PC-9 (cell line): ENCODE data around the gene CAMTA1. TPM values are rescaled to one million over a fixed set of nuclear protein-coding genes. Genes with fewer than 3 reads are reported as not detected.

Source experiments
- BruUV-seq: library from RNA; stranded (reverse); fragments of 400-500 nt; replicated peaks from 2 replicates; lab custom pipeline; 2021; lab: Mats Ljungman, UMichigan
- CTCF ChIA-PET: fragments of 300-600 bp; sonication (Branson Sonifier 250); formaldehyde crosslinking; loops from one replicate; lab custom pipeline; 2022; ENCODE audit warnings: antibody characterized with exemption; lab: Charles Lee
- POLR2A ChIA-PET: fragments of 300-600 bp; sonication (Branson Sonifier 250); formaldehyde crosslinking; loops from one replicate; lab custom pipeline; 2022; ENCODE audit warnings: antibody characterized with exemption; ENCODE audit not compliant: unreplicated experiment; lab: Charles Lee
- DNase-seq, 2 experiments: peaks; one replicate each; pipeline versions ENCODE4 v3.0.0 to v3.0.0-alpha.2; 2015 to 2022; ENCODE audit warnings: mixed read lengths in 1 of 2
- H2AFZ ChIP-seq: fragments of 200-600 bp; sonication (generic); 2 replicates; pipeline ENCODE4 v1.8.1; 2017; ENCODE audit warnings: antibody characterized with exemption
- H3F3A ChIP-seq: fragments of 200-600 bp; sonication (generic); 2 replicates; pipeline ENCODE4 v1.8.1; 2017; ENCODE audit warnings: antibody characterized with exemption, mild to moderate bottlenecking, low read depth; ENCODE audit not compliant: insufficient read depth
- H3K27ac ChIP-seq: fragments of 200-600 bp; sonication (generic); 2 replicates; pipeline ENCODE4 v1.6.1; 2016; ENCODE audit warnings: mixed run types
- H3K27me3 ChIP-seq: fragments of 200-600 bp; sonication (generic); 2 replicates; pipeline ENCODE4 v1.6.1; 2016; ENCODE audit warnings: low read depth, mixed run types; ENCODE audit not compliant: insufficient read depth
- H3K36me3 ChIP-seq: fragments of 200-600 bp; sonication (generic); 2 replicates; pipeline ENCODE4 v1.6.1; 2016; ENCODE audit warnings: low read depth, mixed run types
- H3K4me1 ChIP-seq: fragments of 200-600 bp; sonication (generic); replicated peaks from 2 replicates; pipeline ENCODE4 v1.6.1; 2016; ENCODE audit warnings: mixed run types; ENCODE audit not compliant: insufficient read depth
- H3K4me2 ChIP-seq: fragments of 200-600 bp; sonication (generic); 2 replicates; pipeline ENCODE4 v1.6.1; 2017; ENCODE audit warnings: mixed run types
- H3K4me3 ChIP-seq: fragments of 200-600 bp; sonication (generic); 2 replicates; pipeline ENCODE4 v1.6.1; 2016; ENCODE audit warnings: mixed run types
- H3K79me2 ChIP-seq: fragments of 200-600 bp; sonication (generic); 2 replicates; pipeline ENCODE4 v1.6.1; 2017; ENCODE audit warnings: low read depth, mixed run types
- H3K9me2 ChIP-seq: fragments of 200-600 bp; sonication (generic); 2 replicates; pipeline ENCODE4 v1.8.1; 2017; ENCODE audit warnings: mild to moderate bottlenecking; ENCODE audit not compliant: insufficient read depth
- H3K9me3 ChIP-seq: fragments of 200-600 bp; sonication (generic); 2 replicates; pipeline ENCODE4 v1.8.1; 2016; ENCODE audit warnings: low read depth; ENCODE audit not compliant: insufficient read depth
- H4K20me1 ChIP-seq: fragments of 200-600 bp; sonication (generic); 2 replicates; pipeline ENCODE4 v1.8.1; 2017; ENCODE audit not compliant: insufficient read depth
- CTCF ChIP-seq: fragments of 200-600 bp; sonication (generic); conservative IDR thresholded peaks from 2 replicates; pipeline ENCODE4 v1.6.1; 2017; ENCODE audit warnings: mixed run types, antibody characterized with exemption, mild to moderate bottlenecking, moderate library complexity
- EZH2 ChIP-seq: fragments of 200-600 bp; sonication (generic); IDR thresholded peaks from 2 replicates; pipeline ENCODE4 v1.8.0; 2017; ENCODE audit warnings: antibody characterized with exemption, low read depth
- intact Hi-C: fragments of 100-400 bp; cut with micrococcal nuclease; formaldehyde crosslinking; loops from one replicate; pipeline ENCODE4 v1.10.0; 2022; ENCODE audit not compliant: unreplicated experiment
- total RNA-seq: library from RNA; stranded (reverse); gene quantifications from 2 replicates; pipeline ENCODE4 v1.2.3, GENCODE V29; 2021

The CAMTA1 gene
- total RNA-seq, 1 experiment from 2014 or later: 72.3 TPM

- TF ChIP-seq CTCF (no peak), EZH2 (no peak)
- DNase-seq: no peak
- H3K4me3 ChIP-seq: no peak overlapping the region
- ChIA-PET POLR2A (no interaction called here), CTCF (no interaction called here)
- intact Hi-C loops: loop anchor here (2.0 to 10.0 kb wide), 3 partner anchors 296 to 1189 kb away; partner anchors contain the start of gene PARK7
- BruUV-seq: no TSS peak
- no peak overlapping the region for H2AFZ ChIP-seq
- H3K36me3 ChIP-seq: no peaks in the 10 kb centered on the region
- H4K20me1 ChIP-seq: no peaks in the 10 kb centered on the region
- no peaks in the 10 kb centered on the region for H3K79me2 ChIP-seq
- no peaks in the 10 kb centered on the region for H3K4me1 ChIP-seq
- no peaks in the 10 kb centered on the region for H3F3A ChIP-seq
- no peak overlapping the region for H3K4me2 ChIP-seq
- no peaks in the 10 kb centered on the region for H3K9me2 ChIP-seq
- H3K27ac ChIP-seq: no peak overlapping the region
- peaks cover 23% of the 10 kb centered on the region; the same call in 1 of the 2 replicates for H3K27me3 ChIP-seq
- no peaks in the 10 kb centered on the region for H3K9me3 ChIP-seq
Observed at GRCh38 chr1:7666249-7666648, 881.0 kb downstream of the CAMTA1 start.

- Histone ChIP-seq H4K20me1 (no peaks in the 10 kb centered on the region), H3K79me2 (no peaks in the 10 kb centered on the region), H3K4me1 (no peaks in the 10 kb centered on the region), H2AFZ (no peak overlapping the region), H3K9me2 (no peaks in the 10 kb centered on the region), H3K27me3 (peaks cover 23% of the 10 kb centered on the region; the same call in 1 of the 2 replicates), H3K27ac (no peak overlapping the region), H3K9me3 (no peaks in the 10 kb centered on the region), H3K4me2 (no peak overlapping the region), H3F3A (no peaks in the 10 kb centered on the region), H3K4me3 (no peak overlapping the region), H3K36me3 (no peaks in the 10 kb centered on the region)
- no TSS peak for BruUV-seq
- TF ChIP-seq CTCF: no peak
- TF ChIP-seq EZH2: no peak
- intact Hi-C loops: loop anchor here (1.0 to 10.0 kb wide), 5 partner anchors 85 to 1188 kb away; partner anchors contain the start of gene PARK7
- POLR2A ChIA-PET: no interaction called here
- CTCF ChIA-PET: interaction anchor here (0.9 to 1.7 kb wide), 3 partner anchors 85 to 799 kb away, joined by 3 to 16 read pairs (median 3); no protein-coding TSS in a partner anchor
- no peak for DNase-seq
Observed at GRCh38 chr1:7667159-7667558, 881.9 kb downstream of the CAMTA1 start.

- intact Hi-C loops: loop anchor here (1.0 to 10.0 kb wide), 5 partner anchors 85 to 1187 kb away; partner anchors contain the start of gene PARK7
- Histone ChIP-seq H3K4me2 (no peak overlapping the region), H3K9me3 (no peaks in the 10 kb centered on the region), H4K20me1 (no peaks in the 10 kb centered on the region), H3K36me3 (no peaks in the 10 kb centered on the region), H3K4me1 (no peaks in the 10 kb centered on the region), H3K79me2 (no peaks in the 10 kb centered on the region), H3K4me3 (no peak overlapping the region), H2AFZ (no peak overlapping the region), H3K27ac (no peak overlapping the region), H3F3A (no peaks in the 10 kb centered on the region), H3K27me3 (peaks cover 21% of the 10 kb centered on the region; the same call in 1 of the 2 replicates), H3K9me2 (no peaks in the 10 kb centered on the region)
- peak in 1 of 2 experiments; percentile 85 for DNase-seq
- POLR2A ChIA-PET: interaction anchor here (0.5 to 0.6 kb wide), 2 partner anchors 233 to 237 kb away, joined by 3 to 8 read pairs; no protein-coding TSS in a partner anchor
- CTCF ChIA-PET: interaction anchor here (0.5 to 1.7 kb wide), 5 partner anchors 84 to 914 kb away, joined by 3 to 16 read pairs (median 3); no protein-coding TSS in a partner anchor
- TF ChIP-seq CTCF (peak; percentile 93), EZH2 (no peak)
- no TSS peak for BruUV-seq
Observed at GRCh38 chr1:7667625-7668218, 882.5 kb downstream of the CAMTA1 start.
